ENCODE measurements around the gene MMP27.
"Not testable (repeated sequence)": the region's sequence is repeated elsewhere in the genome, so short reads cannot be mapped to it uniquely, and the experiment has no call there.

MMP27 gene

GRCh38 chr11:102749101-102749722, 43.6 kb upstream of the MMP27 start:
- TF ChIP-seq EZH2phosphoT487 (IDR thresholded peaks at IDR 0.05; ENCODE audit: low read length) = no peak
- TF ChIP-seq EZH2 (optimal IDR thresholded peaks at IDR 0.05; ENCODE audit: low read depth, low read length) = no peak
- no peak for TF ChIP-seq CTCF (IDR thresholded peaks at IDR 0.05; ENCODE audit: low read length)
- no peak overlapping the region for H3K27ac ChIP-seq (ENCODE audit: low read length)

GRCh38 chr11:102746746-102747578, 41.4 kb upstream of the MMP27 start:
- H3K4me3 ChIP-seq (ENCODE audit: low read length); H3K27me3 ChIP-seq (replicated peaks; ENCODE audit: insufficient read depth, low read length); H3K9me3 ChIP-seq (replicated peaks; ENCODE audit: insufficient read depth, low read length); DNase-seq; H3K36me3 ChIP-seq (replicated peaks; ENCODE audit: insufficient read depth, low read length); H3K27ac ChIP-seq (ENCODE audit: low read length); H3F3A ChIP-seq (ENCODE audit: insufficient read depth, low read length); H3K4me1 ChIP-seq (ENCODE audit: low read length); H3K9ac ChIP-seq (ENCODE audit: low read length); H3K4me2 ChIP-seq (ENCODE audit: low read depth, low read length); H2AFZ ChIP-seq (ENCODE audit: low read length); H3K79me2 ChIP-seq (ENCODE audit: low read length); H4K20me1 ChIP-seq (ENCODE audit: insufficient read depth, low read length); H3K9me2 ChIP-seq (replicated peaks; ENCODE audit: insufficient read depth, low read length): not testable (repeated sequence)

More at GRCh38 chr11:102749101-102749722, 43.6 kb upstream of the MMP27 start:
- H3K4me3 ChIP-seq (ENCODE audit: low read length) = no peak overlapping the region
- H3K36me3 ChIP-seq (replicated peaks; ENCODE audit: insufficient read depth, low read length) = no peaks in the 10 kb centered on the region
- no peaks in the 10 kb centered on the region for H3K9me3 ChIP-seq (replicated peaks; ENCODE audit: insufficient read depth, low read length)
- no peak overlapping the region for H2AFZ ChIP-seq (ENCODE audit: low read length)
- no peaks in the 10 kb centered on the region for H3K4me1 ChIP-seq (ENCODE audit: low read length)
- DNase-seq = no peak
- no peaks in the 10 kb centered on the region for H3K9me2 ChIP-seq (replicated peaks; ENCODE audit: insufficient read depth, low read length)
- H3K27me3 ChIP-seq (replicated peaks; ENCODE audit: insufficient read depth, low read length) = no peaks in the 10 kb centered on the region
- H3K79me2 ChIP-seq (ENCODE audit: low read length) = no peaks in the 10 kb centered on the region
- H3F3A ChIP-seq (ENCODE audit: insufficient read depth, low read length) = no peaks in the 10 kb centered on the region
- no peaks in the 10 kb centered on the region for H4K20me1 ChIP-seq (ENCODE audit: insufficient read depth, low read length)
- no peak overlapping the region for H3K4me2 ChIP-seq (ENCODE audit: low read depth, low read length)
- no peak overlapping the region for H3K9ac ChIP-seq (ENCODE audit: low read length)

GRCh38 chr11:102734650-102735049, 29.1 kb upstream of the MMP27 start:
- H3K79me2 ChIP-seq (ENCODE audit: low read length) = no peaks in the 10 kb centered on the region
- no peak for TF ChIP-seq EZH2 (optimal IDR thresholded peaks at IDR 0.05; ENCODE audit: low read depth, low read length)
- no peak for TF ChIP-seq CTCF (IDR thresholded peaks at IDR 0.05; ENCODE audit: low read length)
- no peak for TF ChIP-seq EZH2phosphoT487 (IDR thresholded peaks at IDR 0.05; ENCODE audit: low read length)

More at GRCh38 chr11:102734650-102735049, 29.1 kb upstream of the MMP27 start:
- H3K27me3 ChIP-seq (replicated peaks; ENCODE audit: insufficient read depth, low read length) = no peaks in the 10 kb centered on the region
- H3K36me3 ChIP-seq (replicated peaks; ENCODE audit: insufficient read depth, low read length) = no peaks in the 10 kb centered on the region
- no peaks in the 10 kb centered on the region for H3K9me3 ChIP-seq (replicated peaks; ENCODE audit: insufficient read depth, low read length)
- H3F3A ChIP-seq (ENCODE audit: insufficient read depth, low read length) = no peaks in the 10 kb centered on the region
- H3K4me2 ChIP-seq (ENCODE audit: low read depth, low read length) = no peak overlapping the region
- no peak overlapping the region for H3K9ac ChIP-seq (ENCODE audit: low read length)
- H3K27ac ChIP-seq (ENCODE audit: low read length) = no peak overlapping the region
- H3K4me1 ChIP-seq (ENCODE audit: low read length) = no peaks in the 10 kb centered on the region
- no peak overlapping the region for H2AFZ ChIP-seq (ENCODE audit: low read length)
- H3K4me3 ChIP-seq (ENCODE audit: low read length) = no peak overlapping the region
- H3K9me2 ChIP-seq (replicated peaks; ENCODE audit: insufficient read depth, low read length) = no peaks in the 10 kb centered on the region
- H4K20me1 ChIP-seq (ENCODE audit: insufficient read depth, low read length) = no peaks in the 10 kb centered on the region
- DNase-seq = no peak

Data from MM.1S (cell line).